ENCODE measurements around the gene LMX1A.

GRCh38 chr1:165217958-165218357 lies 138.6 kb downstream of the LMX1A start:
- TF ChIP-seq CTCF (IDR thresholded peaks at IDR 0.05; ENCODE audit: low read depth, low read length) (no peak), POLR2A (IDR thresholded peaks at IDR 0.05; ENCODE audit: extremely low read depth, insufficient read length) (no peak)

Measured in NB4 (cell line).